ENCODE measurements around the gene HTR4.
"Not testable (repeated sequence)": the region's sequence is repeated elsewhere in the genome, so short reads cannot be mapped to it uniquely, and the experiment has no call there.

Gene HTR4

GRCh38 chr5:148599187-148599586, 55.1 kb downstream of the HTR4 start:
- no peak for DNase-seq

- no peak for DNase-seq
Measured at GRCh38 chr5:148595697-148596096, 58.6 kb downstream of the HTR4 start.

GRCh38 chr5:148586796-148587195, 67.5 kb downstream of the HTR4 start:
- DNase-seq = no peak

- no peak for DNase-seq
Measured at GRCh38 chr5:148585988-148586387, 68.3 kb downstream of the HTR4 start.

GRCh38 chr5:148584103-148584502, 70.2 kb downstream of the HTR4 start:
- DNase-seq = no peak

GRCh38 chr5:148583421-148583965, 70.8 kb downstream of the HTR4 start:
- DNase-seq = no peak

- DNase-seq = no peak
Measured at GRCh38 chr5:148574167-148574566, 80.2 kb downstream of the HTR4 start.

GRCh38 chr5:148573374-148573773, 81.0 kb downstream of the HTR4 start:
- no peak for DNase-seq

- no peak for DNase-seq
Measured at GRCh38 chr5:148569948-148570347, 84.4 kb downstream of the HTR4 start.

- DNase-seq = no peak
Measured at GRCh38 chr5:148565148-148565547, 89.2 kb downstream of the HTR4 start.

- DNase-seq = no peak
Measured at GRCh38 chr5:148563021-148563420, 91.3 kb downstream of the HTR4 start.

- no peak for DNase-seq
Measured at GRCh38 chr5:148561801-148562311, 92.5 kb downstream of the HTR4 start.

- DNase-seq = no peak
Measured at GRCh38 chr5:148559461-148559860, 94.9 kb downstream of the HTR4 start.

GRCh38 chr5:148558892-148559291, 95.4 kb downstream of the HTR4 start:
- DNase-seq = no peak

- no peak for DNase-seq
Measured at GRCh38 chr5:148556835-148557234, 97.5 kb downstream of the HTR4 start.

GRCh38 chr5:148554621-148555020, 99.7 kb downstream of the HTR4 start:
- DNase-seq = no peak

- DNase-seq = no peak
Measured at GRCh38 chr5:148543727-148544126, 110.6 kb downstream of the HTR4 start.

- DNase-seq = no peak
Measured at GRCh38 chr5:148542812-148543211, 111.5 kb downstream of the HTR4 start.

GRCh38 chr5:148541054-148541835, 113.1 kb downstream of the HTR4 start:
- no peak for DNase-seq

- DNase-seq = no peak
Measured at GRCh38 chr5:148540647-148541046, 113.7 kb downstream of the HTR4 start.

- no peak for DNase-seq
Measured at GRCh38 chr5:148539851-148540250, 114.5 kb downstream of the HTR4 start.

GRCh38 chr5:148535190-148535589, 119.1 kb downstream of the HTR4 start:
- DNase-seq = no peak

- DNase-seq = no peak
Measured at GRCh38 chr5:148532969-148533670, 121.2 kb downstream of the HTR4 start.

- DNase-seq = not testable (repeated sequence)
Measured at GRCh38 chr5:148529450-148529849, 124.9 kb downstream of the HTR4 start.
